Measurements from ENCODE around the gene BSG. TPM values are rescaled to one million over a fixed set of nuclear protein-coding genes. Genes with fewer than 3 reads are reported as not detected.
"Not testable (repeated sequence)": the region's sequence is repeated elsewhere in the genome, so short reads cannot be mapped to it uniquely, and the experiment has no call there.

BSG gene
- total RNA-seq, 4 donors from 2014 or later: 182 to 408 (median 289) TPM

DNA sequence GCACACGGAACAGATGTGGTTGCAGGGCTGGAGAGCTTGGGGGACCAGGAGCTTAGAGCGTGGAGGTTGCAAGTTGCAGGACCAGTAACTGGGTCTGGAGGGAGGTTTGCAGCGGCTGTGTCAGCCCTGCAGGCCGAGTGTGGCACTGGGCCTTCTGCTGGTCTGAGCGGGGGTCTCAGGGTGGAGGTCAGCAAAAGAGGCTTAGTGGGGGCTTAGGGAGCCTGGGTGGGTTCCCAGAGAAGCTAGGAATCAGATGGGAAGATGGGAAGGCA is 11.5 kb downstream of the BSG start:
- Histone ChIP-seq H3K36me3 (peaks cover 29 to 49% (median 35%) of the 10 kb centered on the region in 3 donors), H3K27me3 (peaks cover 0 to 54% (median 7%) of the 10 kb centered on the region in 4 donors), H3K27ac (no peak overlapping the region), H3K4me1 (peaks cover 9 to 31% (median 12%) of the 10 kb centered on the region in 3 donors), H3K4me3 (no peak overlapping the region), H3K9me3 (no peaks in the 10 kb centered on the region)
- DNase-seq: no peak
- TF ChIP-seq, protein P1, sequence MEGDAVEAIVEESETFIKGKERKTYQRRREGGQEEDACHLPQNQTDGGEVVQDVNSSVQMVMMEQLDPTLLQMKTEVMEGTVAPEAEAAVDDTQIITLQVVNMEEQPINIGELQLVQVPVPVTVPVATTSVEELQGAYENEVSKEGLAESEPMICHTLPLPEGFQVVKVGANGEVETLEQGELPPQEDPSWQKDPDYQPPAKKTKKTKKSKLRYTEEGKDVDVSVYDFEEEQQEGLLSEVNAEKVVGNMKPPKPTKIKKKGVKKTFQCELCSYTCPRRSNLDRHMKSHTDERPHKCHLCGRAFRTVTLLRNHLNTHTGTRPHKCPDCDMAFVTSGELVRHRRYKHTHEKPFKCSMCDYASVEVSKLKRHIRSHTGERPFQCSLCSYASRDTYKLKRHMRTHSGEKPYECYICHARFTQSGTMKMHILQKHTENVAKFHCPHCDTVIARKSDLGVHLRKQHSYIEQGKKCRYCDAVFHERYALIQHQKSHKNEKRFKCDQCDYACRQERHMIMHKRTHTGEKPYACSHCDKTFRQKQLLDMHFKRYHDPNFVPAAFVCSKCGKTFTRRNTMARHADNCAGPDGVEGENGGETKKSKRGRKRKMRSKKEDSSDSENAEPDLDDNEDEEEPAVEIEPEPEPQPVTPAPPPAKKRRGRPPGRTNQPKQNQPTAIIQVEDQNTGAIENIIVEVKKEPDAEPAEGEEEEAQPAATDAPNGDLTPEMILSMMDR (IDR thresholded peaks at IDR 0.05): no peak
- TF ChIP-seq POLR2A (IDR thresholded peaks at IDR 0.05): no peak
- 27 to 71% methylated on average over 2 to 4 of the region's 5 CpGs for WGBS, 2 donors
- intact Hi-C loops (cut with DNase I): no loop called here

DNA sequence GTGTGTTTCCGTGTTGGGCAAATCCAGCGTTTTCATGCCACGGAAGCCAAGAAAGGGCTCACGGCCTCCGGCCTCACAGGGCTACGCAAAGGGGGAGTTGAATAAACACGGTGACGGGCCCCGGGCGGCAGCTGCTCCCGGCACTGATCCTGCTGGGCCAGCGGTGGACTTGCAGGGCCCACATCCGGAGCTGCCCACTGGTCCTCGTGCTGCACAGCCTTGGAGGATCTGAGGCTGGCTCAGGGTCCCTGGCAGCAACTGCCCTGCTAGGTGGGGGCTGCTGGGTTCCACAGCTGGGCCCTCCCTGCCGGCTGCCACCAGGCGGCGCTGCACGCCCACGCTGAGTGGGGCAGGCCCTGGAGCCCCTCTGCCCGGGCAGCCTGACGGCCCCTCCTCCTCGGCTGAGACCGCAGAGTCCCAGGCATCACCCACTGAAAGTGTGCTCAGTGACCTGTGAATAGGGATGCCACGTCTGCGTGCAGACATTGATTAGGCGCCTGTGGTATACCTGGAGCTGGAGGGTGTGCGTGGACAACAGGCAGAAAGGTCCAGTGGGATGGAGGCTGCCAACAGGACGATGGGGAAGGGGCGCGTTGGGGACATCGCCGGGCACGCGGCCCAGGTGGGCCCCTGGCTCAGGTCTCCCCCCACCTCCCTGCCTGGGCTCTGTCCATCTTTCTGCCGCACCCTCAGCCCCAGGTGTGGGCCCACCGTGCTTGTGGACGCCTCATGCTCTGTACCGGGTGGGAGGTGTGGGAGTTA is 12.0 kb downstream of the BSG start:
- TF ChIP-seq POLR2A (IDR thresholded peaks at IDR 0.05): no peak
- TF ChIP-seq, protein P1 (IDR thresholded peaks at IDR 0.05): peak; percentile 69 to 90 (median 78)
- 30 to 46% methylated on average over 6 to 24 of the region's 38 CpGs for WGBS, 2 donors
- Histone ChIP-seq H3K36me3 (peaks cover 25 to 44% (median 34%) of the 10 kb centered on the region in 3 donors), H3K4me1 (peaks cover 14 to 31% (median 17%) of the 10 kb centered on the region in 3 donors), H3K9me3 (no peaks in the 10 kb centered on the region), H3K27me3 (peaks cover 0 to 59% (median 12%) of the 10 kb centered on the region in 4 donors), H3K27ac (no peak overlapping the region), H3K4me3 (no peak overlapping the region)
- no peak for DNase-seq
- intact Hi-C loops (cut with DNase I): no loop called here

DNA sequence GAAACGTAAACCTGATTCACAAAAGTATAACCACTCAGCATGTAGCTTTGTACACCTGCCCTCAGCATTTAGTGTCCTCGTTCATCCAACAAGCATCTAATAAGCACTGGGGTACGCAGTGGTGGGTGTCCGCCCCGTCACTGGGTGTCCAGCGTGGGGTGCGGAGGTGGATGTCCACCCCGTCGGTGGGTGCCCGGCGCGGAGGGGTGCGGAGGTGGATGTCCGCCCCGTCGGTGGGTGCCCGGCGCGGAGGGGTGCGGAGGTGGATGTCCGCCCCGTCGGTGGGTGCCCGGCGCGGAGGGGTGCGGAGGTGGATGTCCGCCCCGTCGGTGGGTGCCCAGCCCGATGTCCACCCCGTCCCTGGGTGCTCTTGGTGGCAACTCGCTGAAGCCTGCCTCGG is 12.8 kb downstream of the BSG start:
- Histone ChIP-seq H3K27me3 (peaks cover 0 to 63% (median 12%) of the 10 kb centered on the region in 4 donors), H3K4me1 (peaks cover 14 to 32% (median 19%) of the 10 kb centered on the region in 3 donors), H3K36me3 (peaks cover 19 to 37% (median 27%) of the 10 kb centered on the region in 3 donors)
- 78% methylated on average over 31 of the region's 34 CpGs; no CpG with 5 or more reads in 1 of the 2 donors for WGBS, 2 donors
- H3K9me3 ChIP-seq; H3K4me3 ChIP-seq; intact Hi-C loops (cut with DNase I); DNase-seq; H3K27ac ChIP-seq: not testable (repeated sequence)

DNA sequence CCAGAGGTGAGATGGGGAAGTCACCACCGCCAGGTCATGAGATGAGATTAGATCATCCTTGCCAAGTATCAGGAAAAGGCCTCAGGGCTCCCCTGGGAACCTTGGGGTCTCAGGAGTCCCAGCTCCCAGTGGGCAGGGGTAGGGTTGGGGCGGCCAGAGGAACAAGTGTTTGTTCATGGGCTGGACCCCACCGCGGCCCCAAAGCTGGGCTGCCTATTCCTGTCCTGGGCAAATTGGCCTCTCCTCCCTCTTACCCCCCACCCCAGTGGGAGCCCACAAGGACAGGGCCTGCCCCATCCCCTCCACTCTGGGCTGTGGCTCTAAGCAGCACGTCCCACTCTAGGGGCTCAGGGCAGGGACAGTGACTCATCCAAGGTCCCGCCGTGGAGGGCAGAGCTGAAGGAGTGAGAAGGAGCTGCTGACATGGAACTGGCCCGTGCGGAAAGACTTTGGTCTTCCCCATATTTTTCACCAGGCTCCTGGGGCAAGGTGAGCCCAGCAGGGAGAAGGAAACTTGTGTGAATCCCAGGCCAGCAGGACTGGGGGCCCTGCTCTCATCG is 13.2 kb downstream of the BSG start:
- Histone ChIP-seq H3K4me1 (peaks cover 14 to 37% (median 23%) of the 10 kb centered on the region in 3 donors), H3K27ac (no peak overlapping the region), H3K9me3 (no peaks in the 10 kb centered on the region), H3K4me3 (no peak overlapping the region), H3K36me3 (peaks cover 15 to 32% (median 24%) of the 10 kb centered on the region in 3 donors), H3K27me3 (peaks cover 0 to 68% (median 12%) of the 10 kb centered on the region in 4 donors)
- intact Hi-C loops (cut with DNase I): no loop called here
- TF ChIP-seq, protein P1 (IDR thresholded peaks at IDR 0.05): no peak
- no peak for TF ChIP-seq POLR2A (IDR thresholded peaks at IDR 0.05)
- WGBS, 2 donors: 54 to 72% methylated on average over 3 of the region's 10 CpGs
- DNase-seq: no peak

DNA sequence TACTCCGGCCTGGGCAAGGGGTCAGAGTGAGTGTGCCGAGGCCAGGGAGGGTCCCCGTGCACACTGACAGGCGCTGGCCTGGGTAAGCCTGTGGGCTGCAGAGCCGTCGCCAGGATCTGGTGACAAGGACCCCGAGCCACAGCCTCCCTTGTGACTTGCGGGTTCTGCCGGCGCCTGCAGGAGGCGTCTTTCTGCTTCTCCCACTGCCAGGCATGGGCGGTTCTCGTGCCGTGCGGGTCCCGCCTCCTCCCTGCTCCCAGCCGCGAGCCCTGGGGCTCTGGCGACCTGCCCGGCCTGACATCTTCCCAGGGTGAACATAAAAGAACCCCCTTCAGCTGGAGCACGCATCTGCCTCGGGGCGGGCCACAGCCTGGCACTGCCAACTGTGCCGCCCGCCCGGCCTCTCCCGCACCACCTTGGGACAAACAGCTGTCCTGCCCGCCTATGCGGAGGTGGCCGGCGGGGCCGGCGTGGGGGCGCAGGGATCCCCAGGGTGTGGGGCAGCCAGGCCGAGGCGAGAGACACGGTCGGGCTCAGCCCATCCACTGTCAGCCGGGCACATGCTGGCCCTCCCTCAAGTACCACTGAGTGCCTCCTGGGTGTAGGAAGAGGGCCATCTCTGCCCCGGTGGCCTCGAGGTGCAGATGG is 15.8 kb downstream of the BSG start:
- no peak for TF ChIP-seq POLR2A (IDR thresholded peaks at IDR 0.05)
- TF ChIP-seq, protein P1 (IDR thresholded peaks at IDR 0.05): peak in 5 of 6 experiments; percentile 23 to 61 (median 37)
- Histone ChIP-seq H3K36me3 (peaks cover 0 to 6% (median 2%) of the 10 kb centered on the region in 3 donors), H3K27ac (no peak overlapping the region), H3K9me3 (no peaks in the 10 kb centered on the region), H3K4me3 (peak overlapping the region in 1 of 4 donors; percentile 6), H3K4me1 (peaks cover 14 to 48% (median 32%) of the 10 kb centered on the region in 3 donors), H3K27me3 (peaks cover 9 to 94% (median 21%) of the 10 kb centered on the region in 4 donors)
- DNase-seq: no peak
- intact Hi-C loops (cut with DNase I): no loop called here
- WGBS, 2 donors: 4 to 7% methylated on average over 11 to 13 of the region's 41 CpGs
